A549 (cell line): Measurements from ENCODE around the gene MSANTD7.

ENCODE experiments used
- CBX2 ChIP-seq: fragments of 200-600 bp; sonication (generic); IDR thresholded peaks from 2 replicates; pipeline ENCODE4 v1.6.1; 2016; ENCODE audit warnings: low read depth, mild to moderate bottlenecking, borderline replicate concordance
- CHD4 ChIP-seq: fragments of 200-600 bp; sonication (generic); IDR thresholded peaks from 2 replicates; pipeline ENCODE4 v1.6.1; 2016; ENCODE audit warnings: antibody characterized with exemption, mild to moderate bottlenecking, borderline replicate concordance
- CTCF ChIP-seq: fragments of >200 bp; sonication (Bioruptor Twin); formaldehyde crosslinking; IDR thresholded peaks from 3 replicates; pipeline ENCODE4 v1.5.1; 2016
- KDM1A ChIP-seq: fragments of 200-600 bp; sonication (generic); IDR thresholded peaks from 2 replicates; pipeline ENCODE4 v1.6.1; 2016; ENCODE audit warnings: low read depth, mild to moderate bottlenecking
- MYC ChIP-seq: IDR thresholded peaks from 2 replicates; pipeline ENCODE4 v1.6.1; 2012; ENCODE audit warnings: mild to moderate bottlenecking, inconsistent platforms, low read length, improper control_type of control experiment, borderline replicate concordance
- POLR2A ChIP-seq: IDR thresholded peaks from 2 replicates; pipeline ENCODE4 v1.6.1; 2012; ENCODE audit warnings: mild to moderate bottlenecking, low read length
- RCOR1 ChIP-seq: fragments of 150-350 bp; IDR thresholded peaks from 2 replicates; pipeline ENCODE4 v1.6.1; 2014; ENCODE audit warnings: antibody characterized with exemption, low read length, low read depth
- REST ChIP-seq: fragments of 200-600 bp; sonication (generic); IDR thresholded peaks from 2 replicates; pipeline ENCODE4 v1.6.1; 2016; ENCODE audit warnings: antibody characterized with exemption, mild to moderate bottlenecking, moderate library complexity

GRCh38 chr10:14820010-14820774, 17.9 kb upstream of the MSANTD7 start:
- TF ChIP-seq POLR2A: no peak
- no peak for TF ChIP-seq MYC
- TF ChIP-seq CTCF: peak; percentile 27; the same call in 2 of the 3 replicates
- TF ChIP-seq CHD4: no peak
- no peak for TF ChIP-seq RCOR1
- no peak for TF ChIP-seq CBX2
- no peak for TF ChIP-seq REST
- no peak for TF ChIP-seq KDM1A
